K562 (cell line): ENCODE measurements around the gene KLK15. TPM values are rescaled to one million over a fixed set of nuclear protein-coding genes. Genes with fewer than 3 reads are reported as not detected.

Experiments used
- CHCHD3 ChIP-seq: fragments of 250-450 bp; sonication (Bioruptor Pico); IDR thresholded peaks from 2 replicates; pipeline ENCODE4 v2.1.2; 2022; ENCODE audit warnings: mild to moderate bottlenecking
- EP300 ChIP-seq: IDR thresholded peaks from 2 replicates; pipeline ENCODE4 v1.6.1; 2012; ENCODE audit warnings: low read length, improper control_type of control experiment
- EWSR1 ChIP-seq: fragments of 450-650 bp; IDR thresholded peaks from 2 replicates; pipeline ENCODE4 v1.6.1; 2018; ENCODE audit warnings: borderline replicate concordance, mild to moderate bottlenecking, low read depth, moderate library complexity; ENCODE audit not compliant: partially characterized antibody
- KAT2B ChIP-seq: IDR thresholded peaks from one replicate; pipeline ENCODE4 v1.6.1; 2012; ENCODE audit warnings: low read depth, mild to moderate bottlenecking, control low read depth, inconsistent platforms, low read length, moderate library complexity
- NFATC3 ChIP-seq: fragments of 450-650 bp; IDR thresholded peaks from 2 replicates; pipeline ENCODE4 v1.6.1; 2017; ENCODE audit warnings: mild to moderate bottlenecking
- SMARCB1 ChIP-seq: IDR thresholded peaks from 2 replicates; pipeline ENCODE4 v1.6.1; 2011; ENCODE audit warnings: improper control_type of control experiment, low read depth; ENCODE audit not compliant: insufficient read length
- SNIP1 ChIP-seq: fragments of 450-650 bp; IDR thresholded peaks from 2 replicates; pipeline ENCODE4 v1.7.1; 2017; ENCODE audit warnings: low read depth, mild to moderate bottlenecking
- STAT5A ChIP-seq: IDR thresholded peaks from 2 replicates; pipeline ENCODE4 v1.6.1; 2012; ENCODE audit warnings: low read length, inconsistent platforms, borderline replicate concordance
- TEAD1 ChIP-seq, 2 experiments: fragments of 450-650 bp in 1 of 2; sonication (generic) in 1 of 2; formaldehyde crosslinking; IDR thresholded peaks; 2 replicates each; pipeline versions ENCODE4 v1.4.0 to v1.8.0; 2020 to 2022; ENCODE audit warnings: mild to moderate bottlenecking in 2 of 2, missing genetic modification reagents in 1 of 2
- TOE1 ChIP-seq, 2 experiments: fragments of 450-650 bp in 1 of 2; sonication (generic) in 1 of 2; formaldehyde crosslinking in 1 of 2; IDR thresholded peaks; 2 replicates each; pipeline versions ENCODE4 v1.7.1 to v1.8.0; 2016 to 2022; ENCODE audit warnings: borderline replicate concordance in 2 of 2, mild to moderate bottlenecking in 2 of 2, antibody characterized with exemption in 1 of 2, inconsistent platforms in 1 of 2, low read depth in 1 of 2, missing genetic modification reagents in 1 of 2, moderate library complexity in 1 of 2
- polyA plus RNA-seq, 8 experiments: library from polyadenylated mRNA; depleted of rRNA in 4 of 8; stranded (reverse) in 5 of 8; unstranded in 3 of 8; fragments of >200 nt; fragmentation: Nextera tagmentation in 2 of 8; fragmentation: Illumina TruSeq in 1 of 8; extraction: Ambion mirVana in 2 of 8; extraction: Trizol in 1 of 8; gene quantifications; 2 replicates each; pipeline versions ENCODE4 v1.2.1 to v1.2.3, GENCODE V29; 2011 to 2014; ENCODE audit warnings: inconsistent platforms in 1 of 8, missing spikeins in 1 of 8
- total RNA-seq, 7 experiments: library from RNA; depleted of rRNA in 6 of 7; stranded (reverse); fragments of >200 nt in 6 of 7; fragmentation: Illumina TruSeq in 2 of 7; extraction: Trizol in 2 of 7; gene quantifications; 2 replicates each; pipeline versions ENCODE4 v1.2.1 to v1.2.3, GENCODE V29; 2011 to 2021; ENCODE audit warnings: low replicate concordance in 1 of 7
- TF ChIP-seq, protein P1 (sequence below): fragments of 450-650 bp; IDR thresholded peaks from 2 replicates; pipeline ENCODE4 v1.7.1; 2018; ENCODE audit warnings: mild to moderate bottlenecking, low read depth; ENCODE audit not compliant: partially characterized antibody
- TF ChIP-seq, protein P2 (sequence below): sonication (generic); formaldehyde crosslinking; IDR thresholded peaks from 2 replicates; pipeline ENCODE4 v1.8.0; 2022; ENCODE audit warnings: mild to moderate bottlenecking, low read depth, missing genetic modification reagents
- TF ChIP-seq, protein P3 (sequence below): sonication (generic); formaldehyde crosslinking; IDR thresholded peaks from 2 replicates; pipeline ENCODE4 v1.8.0; 2023; ENCODE audit warnings: mild to moderate bottlenecking, missing genetic modification reagents
- TF ChIP-seq, protein P4 (sequence below): IDR thresholded peaks from 2 replicates; pipeline ENCODE4 v1.6.1; 2011; ENCODE audit warnings: borderline replicate concordance, low read depth, mild to moderate bottlenecking, moderate library complexity, low read length; ENCODE audit not compliant: insufficient read depth, poor library complexity, severe bottlenecking
- TF ChIP-seq, protein P5 (sequence below), 2 experiments: IDR thresholded peaks in 1 of 2; conservative IDR thresholded peaks in 1 of 2; 2 replicates each; pipeline ENCODE4 v1.6.1; 2016; ENCODE audit warnings: low read depth in 2 of 2, mild to moderate bottlenecking in 1 of 2, missing compliant biosample characterization in 1 of 2, missing genetic modification characterization in 1 of 2, moderate library complexity in 1 of 2

KLK15 gene
- total and polyA plus RNA-seq, 9 of the 15 experiments (the other 6 are each of a cell fraction or from before 2014, with no cell fraction given), result not detected

DNA sequence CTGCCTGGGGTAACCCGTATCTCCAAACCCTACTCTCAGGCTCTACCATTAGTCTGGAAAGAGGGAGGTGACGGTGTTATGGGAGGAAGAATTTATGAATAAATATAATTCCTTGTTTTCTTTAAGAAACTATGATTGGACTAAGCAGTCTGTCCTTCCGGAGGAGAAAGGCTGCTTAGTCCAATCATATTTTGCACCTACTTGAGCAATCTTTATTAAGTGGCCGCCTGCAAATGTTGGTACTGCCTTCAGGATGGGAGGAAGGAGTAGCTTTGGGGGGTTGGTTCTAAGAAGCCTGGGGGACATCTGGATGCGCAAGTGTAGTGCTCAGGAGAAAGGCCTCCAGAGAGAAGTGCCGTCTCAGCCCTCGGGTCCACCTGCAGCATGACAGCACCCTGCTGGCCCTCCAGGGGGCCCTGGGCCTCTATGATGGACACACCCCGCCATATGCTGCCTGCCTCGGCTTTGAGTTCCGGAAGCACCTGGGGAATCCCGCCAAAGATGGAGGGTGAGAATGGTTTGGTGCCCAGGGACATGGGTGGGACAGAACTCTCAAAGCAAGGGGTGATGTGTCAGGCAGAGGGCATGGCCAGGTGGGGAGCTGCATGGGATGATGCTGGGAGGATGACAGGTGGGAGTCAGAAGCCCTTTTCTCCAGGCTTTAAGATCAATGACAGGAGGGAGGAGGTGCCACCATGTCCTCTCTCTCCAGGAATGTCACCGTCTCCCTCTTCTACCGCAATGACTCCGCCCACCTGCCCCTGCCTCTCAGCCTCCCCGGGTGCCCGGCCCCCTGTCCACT, 39.1 kb downstream of the KLK15 start (continued):
- TF ChIP-seq, protein P1, sequence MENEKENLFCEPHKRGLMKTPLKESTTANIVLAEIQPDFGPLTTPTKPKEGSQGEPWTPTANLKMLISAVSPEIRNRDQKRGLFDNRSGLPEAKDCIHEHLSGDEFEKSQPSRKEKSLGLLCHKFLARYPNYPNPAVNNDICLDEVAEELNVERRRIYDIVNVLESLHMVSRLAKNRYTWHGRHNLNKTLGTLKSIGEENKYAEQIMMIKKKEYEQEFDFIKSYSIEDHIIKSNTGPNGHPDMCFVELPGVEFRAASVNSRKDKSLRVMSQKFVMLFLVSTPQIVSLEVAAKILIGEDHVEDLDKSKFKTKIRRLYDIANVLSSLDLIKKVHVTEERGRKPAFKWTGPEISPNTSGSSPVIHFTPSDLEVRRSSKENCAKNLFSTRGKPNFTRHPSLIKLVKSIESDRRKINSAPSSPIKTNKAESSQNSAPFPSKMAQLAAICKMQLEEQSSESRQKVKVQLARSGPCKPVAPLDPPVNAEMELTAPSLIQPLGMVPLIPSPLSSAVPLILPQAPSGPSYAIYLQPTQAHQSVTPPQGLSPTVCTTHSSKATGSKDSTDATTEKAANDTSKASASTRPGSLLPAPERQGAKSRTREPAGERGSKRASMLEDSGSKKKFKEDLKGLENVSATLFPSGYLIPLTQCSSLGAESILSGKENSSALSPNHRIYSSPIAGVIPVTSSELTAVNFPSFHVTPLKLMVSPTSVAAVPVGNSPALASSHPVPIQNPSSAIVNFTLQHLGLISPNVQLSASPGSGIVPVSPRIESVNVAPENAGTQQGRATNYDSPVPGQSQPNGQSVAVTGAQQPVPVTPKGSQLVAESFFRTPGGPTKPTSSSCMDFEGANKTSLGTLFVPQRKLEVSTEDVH, result peak; percentile 78
- TF ChIP-seq CHCHD3 (CRISPR knock-in tag) (no peak), EP300 (no peak), TOE1 (IDR thresholded peaks at IDR 0.05; ENCODE audit: borderline replicate concordance) (no peak), TOE1 (CRISPR knock-in tag; IDR thresholded peaks at IDR 0.05; ENCODE audit: borderline replicate concordance, low read depth) (no peak), EWSR1 (peak; percentile 17), STAT5A (no peak), TEAD1 (CRISPR knock-in tag; IDR thresholded peaks at IDR 0.05) (peak in 1 of 2 experiments; percentile 81; a peak in 2 of 4 replicates), KAT2B (no peak), SMARCB1 (no peak), NFATC3 (no peak), SNIP1 (no peak)
- TF ChIP-seq, protein P2, sequence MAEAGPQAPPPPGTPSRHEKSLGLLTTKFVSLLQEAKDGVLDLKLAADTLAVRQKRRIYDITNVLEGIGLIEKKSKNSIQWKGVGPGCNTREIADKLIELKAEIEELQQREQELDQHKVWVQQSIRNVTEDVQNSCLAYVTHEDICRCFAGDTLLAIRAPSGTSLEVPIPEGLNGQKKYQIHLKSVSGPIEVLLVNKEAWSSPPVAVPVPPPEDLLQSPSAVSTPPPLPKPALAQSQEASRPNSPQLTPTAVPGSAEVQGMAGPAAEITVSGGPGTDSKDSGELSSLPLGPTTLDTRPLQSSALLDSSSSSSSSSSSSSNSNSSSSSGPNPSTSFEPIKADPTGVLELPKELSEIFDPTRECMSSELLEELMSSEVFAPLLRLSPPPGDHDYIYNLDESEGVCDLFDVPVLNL (CRISPR knock-in tag), result no peak
- TF ChIP-seq, protein P3, sequence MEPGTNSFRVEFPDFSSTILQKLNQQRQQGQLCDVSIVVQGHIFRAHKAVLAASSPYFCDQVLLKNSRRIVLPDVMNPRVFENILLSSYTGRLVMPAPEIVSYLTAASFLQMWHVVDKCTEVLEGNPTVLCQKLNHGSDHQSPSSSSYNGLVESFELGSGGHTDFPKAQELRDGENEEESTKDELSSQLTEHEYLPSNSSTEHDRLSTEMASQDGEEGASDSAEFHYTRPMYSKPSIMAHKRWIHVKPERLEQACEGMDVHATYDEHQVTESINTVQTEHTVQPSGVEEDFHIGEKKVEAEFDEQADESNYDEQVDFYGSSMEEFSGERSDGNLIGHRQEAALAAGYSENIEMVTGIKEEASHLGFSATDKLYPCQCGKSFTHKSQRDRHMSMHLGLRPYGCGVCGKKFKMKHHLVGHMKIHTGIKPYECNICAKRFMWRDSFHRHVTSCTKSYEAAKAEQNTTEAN (CRISPR knock-in tag), result no peak
- TF ChIP-seq, protein P4, sequence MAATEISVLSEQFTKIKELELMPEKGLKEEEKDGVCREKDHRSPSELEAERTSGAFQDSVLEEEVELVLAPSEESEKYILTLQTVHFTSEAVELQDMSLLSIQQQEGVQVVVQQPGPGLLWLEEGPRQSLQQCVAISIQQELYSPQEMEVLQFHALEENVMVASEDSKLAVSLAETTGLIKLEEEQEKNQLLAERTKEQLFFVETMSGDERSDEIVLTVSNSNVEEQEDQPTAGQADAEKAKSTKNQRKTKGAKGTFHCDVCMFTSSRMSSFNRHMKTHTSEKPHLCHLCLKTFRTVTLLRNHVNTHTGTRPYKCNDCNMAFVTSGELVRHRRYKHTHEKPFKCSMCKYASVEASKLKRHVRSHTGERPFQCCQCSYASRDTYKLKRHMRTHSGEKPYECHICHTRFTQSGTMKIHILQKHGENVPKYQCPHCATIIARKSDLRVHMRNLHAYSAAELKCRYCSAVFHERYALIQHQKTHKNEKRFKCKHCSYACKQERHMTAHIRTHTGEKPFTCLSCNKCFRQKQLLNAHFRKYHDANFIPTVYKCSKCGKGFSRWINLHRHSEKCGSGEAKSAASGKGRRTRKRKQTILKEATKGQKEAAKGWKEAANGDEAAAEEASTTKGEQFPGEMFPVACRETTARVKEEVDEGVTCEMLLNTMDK, result peak; percentile 97
- TF ChIP-seq, protein P5, sequence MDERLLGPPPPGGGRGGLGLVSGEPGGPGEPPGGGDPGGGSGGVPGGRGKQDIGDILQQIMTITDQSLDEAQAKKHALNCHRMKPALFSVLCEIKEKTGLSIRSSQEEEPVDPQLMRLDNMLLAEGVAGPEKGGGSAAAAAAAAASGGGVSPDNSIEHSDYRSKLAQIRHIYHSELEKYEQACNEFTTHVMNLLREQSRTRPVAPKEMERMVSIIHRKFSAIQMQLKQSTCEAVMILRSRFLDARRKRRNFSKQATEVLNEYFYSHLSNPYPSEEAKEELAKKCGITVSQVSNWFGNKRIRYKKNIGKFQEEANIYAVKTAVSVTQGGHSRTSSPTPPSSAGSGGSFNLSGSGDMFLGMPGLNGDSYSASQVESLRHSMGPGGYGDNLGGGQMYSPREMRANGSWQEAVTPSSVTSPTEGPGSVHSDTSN (CRISPR knock-in tag; IDR thresholded peaks at IDR 0.05; ENCODE audit: low read depth), result no peak
- TF ChIP-seq, protein P5 (tag; conservative IDR thresholded peaks at IDR 0.05; ENCODE audit: low read depth), result 0 out of 2 replicates have a peak, but pooled peaks have one; percentile 12
